Muscle of leg (tissue), 11 donors: Measurements from ENCODE around the gene SYNM. TPM values are rescaled to one million over a fixed set of nuclear protein-coding genes. Genes with fewer than 3 reads are reported as not detected.

Experiments
- DNase-seq: peaks from one replicate; pipeline ENCODE4 v3.0.0; 2013
- H3K27ac ChIP-seq: one replicate; pipeline ENCODE4 v1.5.1; 2013; ENCODE audit warnings: mild to moderate bottlenecking, low read length, control low read depth
- H3K27me3 ChIP-seq: one replicate; pipeline ENCODE4 v1.6.1; 2013; ENCODE audit warnings: low read length; ENCODE audit not compliant: control insufficient read depth, insufficient read depth
- H3K36me3 ChIP-seq: one replicate; pipeline ENCODE4 v1.6.1; 2013; ENCODE audit warnings: low read length; ENCODE audit not compliant: control insufficient read depth, insufficient read depth
- H3K4me1 ChIP-seq: one replicate; pipeline ENCODE4 v1.6.1; 2013; ENCODE audit warnings: low read length; ENCODE audit not compliant: control insufficient read depth, insufficient read depth
- H3K4me3 ChIP-seq: one replicate; pipeline ENCODE4 v1.5.1; 2013; ENCODE audit warnings: low read length, control low read depth
- H3K9me3 ChIP-seq: replicated peaks from 2 replicates; pipeline ENCODE4 v1.6.1; 2013; ENCODE audit warnings: low read depth, low read length; ENCODE audit not compliant: control insufficient read depth
- WGBS: methylation state at CpG from one replicate; pipeline ENCODE4 v1.1.5; 2013; ENCODE audit warnings: missing lambda C conversion rate; ENCODE audit not compliant: insufficient coverage; 5-methylcytosine and 5-hydroxymethylcytosine counted together
- polyA plus RNA-seq, 8 donors: library from polyadenylated mRNA; unstranded; fragments of 120-200 nt; gene quantifications; one replicate each; pipeline versions ENCODE4 v1.2.1 to v1.2.3, GENCODE V29; 2013; ENCODE audit warnings: inconsistent platforms in 1 of 8, low replicate concordance in 1 of 8; ENCODE audit not compliant: insufficient read length in 8 of 8, insufficient read depth in 1 of 8
- total RNA-seq: library from RNA; stranded (reverse); fragments of 120-200 nt; gene quantifications from one replicate; pipeline ENCODE4 v1.2.4, GENCODE V29; 2013

SYNM gene
- total and polyA plus RNA-seq, 9 donors, result 29.4 to 66.6 (median 46.5) TPM

GRCh38 chr15:99085413-99086326 is 19.2 kb upstream of the SYNM start:
- no peak overlapping the region for H3K27ac ChIP-seq

GRCh38 chr15:99086327-99086667 is 18.6 kb upstream of the SYNM start:
- no peak overlapping the region for H3K4me3 ChIP-seq
- H3K27me3 ChIP-seq, result no peaks in the 10 kb centered on the region
- H3K27ac ChIP-seq, result no peak overlapping the region
- no CpG with 5 or more reads among the region's 2 CpGs for WGBS
- DNase-seq, result no peak
- H3K4me1 ChIP-seq, result peaks cover 4% of the 10 kb centered on the region
- no peaks in the 10 kb centered on the region for H3K9me3 ChIP-seq
- H3K36me3 ChIP-seq, result no peaks in the 10 kb centered on the region

More at GRCh38 chr15:99085413-99086326, 19.2 kb upstream of the SYNM start:
- Histone ChIP-seq H3K27me3 (no peaks in the 10 kb centered on the region), H3K9me3 (no peaks in the 10 kb centered on the region), H3K4me1 (peaks cover 4% of the 10 kb centered on the region), H3K36me3 (no peaks in the 10 kb centered on the region), H3K4me3 (no peak overlapping the region)
- no peak for DNase-seq
- 81% methylated on average over 6 of the region's 8 CpGs for WGBS

GRCh38 chr15:99087405-99087943 is 17.4 kb upstream of the SYNM start:
- H3K9me3 ChIP-seq, result no peaks in the 10 kb centered on the region
- H3K4me1 ChIP-seq, result peaks cover 4% of the 10 kb centered on the region
- H3K36me3 ChIP-seq, result no peaks in the 10 kb centered on the region
- no peak overlapping the region for H3K4me3 ChIP-seq
- no peak for DNase-seq
- H3K27me3 ChIP-seq, result no peaks in the 10 kb centered on the region
- no peak overlapping the region for H3K27ac ChIP-seq
- whole genome bisulfite sequencing, result 70% methylated on average over 5 of the region's 11 CpGs

GRCh38 chr15:99090011-99090699 is 14.7 kb upstream of the SYNM start:
- Histone ChIP-seq H3K4me3 (no peak overlapping the region), H3K36me3 (no peaks in the 10 kb centered on the region), H3K4me1 (peaks cover 4% of the 10 kb centered on the region), H3K27me3 (no peaks in the 10 kb centered on the region), H3K9me3 (no peaks in the 10 kb centered on the region), H3K27ac (no peak overlapping the region)
- DNase-seq, result no peak
- 30% methylated on average over 2 of the region's 3 CpGs for WGBS

GRCh38 chr15:99090938-99091337 is 13.9 kb upstream of the SYNM start:
- Histone ChIP-seq H3K27me3 (no peaks in the 10 kb centered on the region), H3K27ac (no peak overlapping the region), H3K4me1 (peaks cover 2% of the 10 kb centered on the region), H3K36me3 (no peaks in the 10 kb centered on the region), H3K9me3 (no peaks in the 10 kb centered on the region), H3K4me3 (no peak overlapping the region)
- 83% methylated on average over 1 of the region's 1 CpG for WGBS
- DNase-seq, result no peak

- Histone ChIP-seq H3K27ac (no peak overlapping the region), H3K9me3 (no peaks in the 10 kb centered on the region), H3K36me3 (no peaks in the 10 kb centered on the region), H3K27me3 (no peaks in the 10 kb centered on the region), H3K4me3 (no peak overlapping the region), H3K4me1 (no peaks in the 10 kb centered on the region)
- no peak for DNase-seq
- 94% methylated on average over 8 of the region's 13 CpGs for WGBS
These were observed 12.2 kb upstream of the SYNM start for GRCh38 chr15:99092554-99093172.

GRCh38 chr15:99095626-99096025 is 9.3 kb upstream of the SYNM start:
- Histone ChIP-seq H3K4me3 (no peak overlapping the region), H3K27me3 (peaks cover 15% of the 10 kb centered on the region), H3K4me1 (peaks cover 3% of the 10 kb centered on the region), H3K36me3 (no peaks in the 10 kb centered on the region), H3K27ac (no peak overlapping the region), H3K9me3 (no peaks in the 10 kb centered on the region)
- 48% methylated on average over 3 of the region's 3 CpGs for WGBS
- no peak for DNase-seq

- peaks cover 16% of the 10 kb centered on the region for H3K27me3 ChIP-seq
- no peak overlapping the region for H3K4me3 ChIP-seq
- no peaks in the 10 kb centered on the region for H3K9me3 ChIP-seq
- 93% methylated on average over 10 of the region's 11 CpGs for WGBS
- H3K4me1 ChIP-seq, result peaks cover 3% of the 10 kb centered on the region
- H3K36me3 ChIP-seq, result no peaks in the 10 kb centered on the region
- H3K27ac ChIP-seq, result no peak overlapping the region
- DNase-seq, result no peak
These were observed 8.5 kb upstream of the SYNM start for GRCh38 chr15:99096173-99096893.

GRCh38 chr15:99096894-99097426 is 7.9 kb upstream of the SYNM start:
- H3K4me3 ChIP-seq, result no peak overlapping the region
- DNase-seq, result no peak
- H3K27ac ChIP-seq, result no peak overlapping the region
- peaks cover 3% of the 10 kb centered on the region for H3K4me1 ChIP-seq
- peaks cover 18% of the 10 kb centered on the region for H3K27me3 ChIP-seq
- WGBS, result 76% methylated on average over 8 of the region's 11 CpGs
- H3K9me3 ChIP-seq, result no peaks in the 10 kb centered on the region
- H3K36me3 ChIP-seq, result no peaks in the 10 kb centered on the region
